ENCODE measurements around the gene G3BP1.

The G3BP1 gene

GRCh38 chr5:151793358-151793757 lies 21.6 kb downstream of the G3BP1 start:
- Histone ChIP-seq H3K36me3 (ENCODE audit: control insufficient read depth in 1 of 2, insufficient read depth in 2 of 2, low read length in 2 of 2) (peaks cover 35 to 92% of the 10 kb centered on the region in 2 donors), H3K9me3 (ENCODE audit: control insufficient read depth in 1 of 2, low read length in 2 of 2) (no peaks in the 10 kb centered on the region), H3K4me3 (ENCODE audit: low read depth in 1 of 2, low read length in 2 of 2) (no peak overlapping the region), H3K4me1 (ENCODE audit: control insufficient read depth in 1 of 2, insufficient read depth in 2 of 2, low read length in 2 of 2) (no peaks in the 10 kb centered on the region), H3K27ac (ENCODE audit: low read depth, low read length) (no peak overlapping the region), H3K27me3 (ENCODE audit: control insufficient read depth in 1 of 2, insufficient read depth in 2 of 2, low read length in 2 of 2) (no peaks in the 10 kb centered on the region), H3K9ac (ENCODE audit: low read depth in 1 of 2, low read length in 2 of 2) (no peak overlapping the region)

DNA sequence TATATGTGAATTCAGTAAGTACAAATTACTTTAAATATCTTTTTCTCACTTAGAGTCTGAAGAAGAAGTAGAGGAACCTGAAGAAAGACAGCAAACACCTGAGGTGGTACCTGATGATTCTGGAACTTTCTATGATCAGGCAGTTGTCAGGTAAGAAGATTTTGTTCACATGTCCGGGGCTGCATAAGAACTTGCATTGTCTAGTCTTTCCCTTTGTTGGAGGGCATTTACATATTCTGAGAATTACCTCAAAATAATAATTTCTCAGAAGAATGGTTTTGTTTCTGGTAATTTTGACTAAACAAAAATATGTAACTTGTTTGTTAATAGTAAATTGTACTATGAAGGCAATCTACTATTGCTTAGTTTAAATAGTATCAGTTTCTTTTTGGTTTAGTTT lies 23.7 kb downstream of the G3BP1 start:
- Histone ChIP-seq H3K9ac (ENCODE audit: low read depth in 1 of 2, low read length in 2 of 2) (no peak overlapping the region), H3K36me3 (ENCODE audit: control insufficient read depth in 1 of 2, insufficient read depth in 2 of 2, low read length in 2 of 2) (peaks cover 38 to 96% of the 10 kb centered on the region in 2 donors), H3K27me3 (ENCODE audit: control insufficient read depth in 1 of 2, insufficient read depth in 2 of 2, low read length in 2 of 2) (no peaks in the 10 kb centered on the region), H3K27ac (ENCODE audit: low read depth, low read length) (no peak overlapping the region), H3K4me3 (ENCODE audit: low read depth in 1 of 2, low read length in 2 of 2) (no peak overlapping the region), H3K4me1 (ENCODE audit: control insufficient read depth in 1 of 2, insufficient read depth in 2 of 2, low read length in 2 of 2) (no peaks in the 10 kb centered on the region), H3K9me3 (ENCODE audit: control insufficient read depth in 1 of 2, low read length in 2 of 2) (no peaks in the 10 kb centered on the region)

DNA sequence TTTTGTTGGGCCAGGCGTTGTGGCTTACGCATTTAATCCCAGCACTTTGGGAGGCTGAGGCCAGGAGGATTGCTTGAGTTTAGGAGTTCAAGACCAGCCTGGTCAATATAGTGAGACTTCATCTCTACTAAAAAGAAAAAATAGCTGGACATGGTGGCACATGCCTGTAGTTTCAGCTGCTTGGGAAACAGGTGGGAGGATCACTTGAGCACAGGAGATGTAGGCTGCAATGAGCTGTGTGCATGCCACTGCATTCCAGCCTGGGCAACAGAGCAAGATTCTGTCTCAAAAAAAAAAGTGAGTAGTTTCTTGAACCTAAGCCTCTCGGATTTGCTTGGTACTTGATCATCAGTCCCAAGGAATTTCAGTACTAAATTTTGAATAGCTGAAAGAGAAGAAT lies 26.9 kb downstream of the G3BP1 start:
- Histone ChIP-seq H3K27ac (ENCODE audit: low read depth, low read length) (no peak overlapping the region), H3K4me3 (ENCODE audit: low read depth in 1 of 2, low read length in 2 of 2) (no peak overlapping the region), H3K9me3 (ENCODE audit: control insufficient read depth in 1 of 2, low read length in 2 of 2) (no peaks in the 10 kb centered on the region), H3K36me3 (ENCODE audit: control insufficient read depth in 1 of 2, insufficient read depth in 2 of 2, low read length in 2 of 2) (peaks cover 38 to 92% of the 10 kb centered on the region in 2 donors), H3K9ac (ENCODE audit: low read depth in 1 of 2, low read length in 2 of 2) (no peak overlapping the region), H3K27me3 (ENCODE audit: control insufficient read depth in 1 of 2, insufficient read depth in 2 of 2, low read length in 2 of 2) (no peaks in the 10 kb centered on the region), H3K4me1 (ENCODE audit: control insufficient read depth in 1 of 2, insufficient read depth in 2 of 2, low read length in 2 of 2) (no peaks in the 10 kb centered on the region)

GRCh38 chr5:151799407-151799806 lies 27.7 kb downstream of the G3BP1 start:
- Histone ChIP-seq H3K27me3 (ENCODE audit: control insufficient read depth in 1 of 2, insufficient read depth in 2 of 2, low read length in 2 of 2) (no peaks in the 10 kb centered on the region), H3K4me1 (ENCODE audit: control insufficient read depth in 1 of 2, insufficient read depth in 2 of 2, low read length in 2 of 2) (no peaks in the 10 kb centered on the region), H3K9ac (ENCODE audit: low read depth in 1 of 2, low read length in 2 of 2) (no peak overlapping the region), H3K9me3 (ENCODE audit: control insufficient read depth in 1 of 2, low read length in 2 of 2) (no peaks in the 10 kb centered on the region), H3K4me3 (ENCODE audit: low read depth in 1 of 2, low read length in 2 of 2) (no peak overlapping the region), H3K36me3 (ENCODE audit: control insufficient read depth in 1 of 2, insufficient read depth in 2 of 2, low read length in 2 of 2) (peaks cover 40 to 90% of the 10 kb centered on the region in 2 donors), H3K27ac (ENCODE audit: low read depth, low read length) (no peak overlapping the region)

- H3K27me3 ChIP-seq (ENCODE audit: control insufficient read depth in 1 of 2, insufficient read depth in 2 of 2, low read length in 2 of 2): no peaks in the 10 kb centered on the region
- H3K4me3 ChIP-seq (ENCODE audit: low read depth in 1 of 2, low read length in 2 of 2): no peak overlapping the region
- H3K9ac ChIP-seq (ENCODE audit: low read depth in 1 of 2, low read length in 2 of 2): no peak overlapping the region
- H3K27ac ChIP-seq (ENCODE audit: low read depth, low read length): no peak overlapping the region
- H3K4me1 ChIP-seq (ENCODE audit: control insufficient read depth in 1 of 2, insufficient read depth in 2 of 2, low read length in 2 of 2): no peaks in the 10 kb centered on the region
- peaks cover 35 to 87% of the 10 kb centered on the region in 2 donors for H3K36me3 ChIP-seq (ENCODE audit: control insufficient read depth in 1 of 2, insufficient read depth in 2 of 2, low read length in 2 of 2)
- H3K9me3 ChIP-seq (ENCODE audit: control insufficient read depth in 1 of 2, low read length in 2 of 2): no peaks in the 10 kb centered on the region
Measured at GRCh38 chr5:151800532-151800931, 28.8 kb downstream of the G3BP1 start.

DNA sequence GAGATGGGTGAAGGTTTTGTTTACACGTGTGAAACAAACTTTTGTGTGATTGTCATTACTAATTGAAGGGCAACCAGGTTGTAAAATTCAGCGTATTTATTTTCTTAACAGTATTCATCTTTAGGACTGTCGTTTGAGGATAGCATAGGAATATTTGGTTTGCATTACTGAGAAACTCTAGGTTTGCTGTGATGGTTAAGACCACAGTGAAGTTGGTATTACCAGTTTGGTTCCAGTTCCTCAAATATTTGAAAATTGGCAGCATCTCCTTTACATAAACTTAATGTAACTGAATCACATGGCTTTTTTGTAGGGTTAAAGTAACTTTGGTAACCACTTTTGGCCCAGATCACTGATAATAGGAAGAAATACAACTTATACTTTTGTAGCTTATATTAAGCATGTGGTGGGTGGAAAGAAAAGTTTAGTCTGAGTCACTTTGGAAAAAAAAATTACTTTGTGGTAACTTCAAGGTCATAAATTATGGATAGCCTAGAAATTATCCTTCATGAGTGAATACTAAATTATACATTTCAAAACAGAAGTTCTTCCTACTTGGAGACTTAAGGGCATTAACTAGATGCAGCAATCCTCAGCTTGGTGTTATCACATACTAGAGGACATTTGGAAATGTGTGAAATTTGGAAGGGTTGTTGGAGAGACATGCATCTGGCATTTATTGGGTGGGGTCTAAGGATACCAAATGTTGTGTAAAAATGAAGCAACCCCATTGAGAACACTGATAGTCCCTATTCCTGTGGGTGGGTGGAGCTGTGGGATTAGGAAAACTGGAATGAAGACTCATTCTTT lies 33.9 kb downstream of the G3BP1 start:
- H3K9me3 ChIP-seq (ENCODE audit: control insufficient read depth in 1 of 2, low read length in 2 of 2): no peaks in the 10 kb centered on the region

DNA sequence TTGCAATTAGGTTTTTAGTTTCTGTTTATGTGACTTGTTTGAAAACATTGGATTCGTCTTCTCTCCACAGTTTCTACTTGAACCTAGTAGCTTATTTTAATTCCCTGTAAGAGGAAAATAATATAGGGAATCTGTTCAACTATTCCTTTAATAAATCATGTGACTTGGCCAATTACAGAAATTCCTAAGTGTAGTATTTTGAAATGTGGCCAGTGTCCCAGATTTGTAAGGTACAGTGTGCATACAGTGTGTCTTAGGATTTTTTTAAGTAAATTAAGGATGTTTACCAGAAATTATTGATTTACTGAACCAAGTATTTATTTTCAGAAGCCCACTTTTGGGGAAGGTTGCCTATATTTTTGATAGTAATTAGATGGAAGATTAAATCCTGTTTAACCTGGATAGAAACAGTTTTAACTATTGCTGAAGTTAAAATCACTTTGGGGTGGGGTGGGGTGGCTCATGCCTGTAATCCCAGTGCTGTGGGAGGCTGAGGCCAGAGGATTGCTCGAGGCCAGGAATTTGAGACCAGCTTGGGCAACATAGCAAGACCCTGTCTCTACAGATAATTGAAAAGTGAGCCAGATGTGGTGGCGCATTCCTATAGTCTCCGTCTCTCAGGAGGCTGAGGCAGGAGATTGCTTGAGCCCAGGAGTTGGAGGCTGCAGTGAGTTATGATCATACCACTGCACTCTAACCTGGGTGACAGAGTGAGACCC lies 36.9 kb downstream of the G3BP1 start:
- Histone ChIP-seq H3K4me1 (ENCODE audit: control insufficient read depth in 1 of 2, insufficient read depth in 2 of 2, low read length in 2 of 2) (no peaks in the 10 kb centered on the region), H3K27ac (ENCODE audit: low read depth, low read length) (no peak overlapping the region), H3K9me3 (ENCODE audit: control insufficient read depth in 1 of 2, low read length in 2 of 2) (no peaks in the 10 kb centered on the region), H3K36me3 (ENCODE audit: control insufficient read depth in 1 of 2, insufficient read depth in 2 of 2, low read length in 2 of 2) (peaks cover 28 to 65% of the 10 kb centered on the region in 2 donors), H3K4me3 (ENCODE audit: low read depth in 1 of 2, low read length in 2 of 2) (no peak overlapping the region), H3K27me3 (ENCODE audit: control insufficient read depth in 1 of 2, insufficient read depth in 2 of 2, low read length in 2 of 2) (no peaks in the 10 kb centered on the region), H3K9ac (ENCODE audit: low read depth in 1 of 2, low read length in 2 of 2) (no peak overlapping the region)

More for the DNA sequence above, 33.9 kb downstream of the G3BP1 start:
- Histone ChIP-seq H3K4me3 (ENCODE audit: low read depth in 1 of 2, low read length in 2 of 2) (no peak overlapping the region), H3K36me3 (ENCODE audit: control insufficient read depth in 1 of 2, insufficient read depth in 2 of 2, low read length in 2 of 2) (peaks cover 26 to 65% of the 10 kb centered on the region in 2 donors), H3K9ac (ENCODE audit: low read depth in 1 of 2, low read length in 2 of 2) (no peak overlapping the region), H3K27me3 (ENCODE audit: control insufficient read depth in 1 of 2, insufficient read depth in 2 of 2, low read length in 2 of 2) (no peaks in the 10 kb centered on the region), H3K27ac (ENCODE audit: low read depth, low read length) (no peak overlapping the region), H3K4me1 (ENCODE audit: control insufficient read depth in 1 of 2, insufficient read depth in 2 of 2, low read length in 2 of 2) (no peaks in the 10 kb centered on the region)

GRCh38 chr5:151810449-151810848 lies 38.7 kb downstream of the G3BP1 start:
- Histone ChIP-seq H3K4me1 (ENCODE audit: control insufficient read depth in 1 of 2, insufficient read depth in 2 of 2, low read length in 2 of 2) (no peaks in the 10 kb centered on the region), H3K9me3 (ENCODE audit: control insufficient read depth in 1 of 2, low read length in 2 of 2) (no peaks in the 10 kb centered on the region), H3K36me3 (ENCODE audit: control insufficient read depth in 1 of 2, insufficient read depth in 2 of 2, low read length in 2 of 2) (peaks cover 24 to 53% of the 10 kb centered on the region in 2 donors), H3K4me3 (ENCODE audit: low read depth in 1 of 2, low read length in 2 of 2) (no peak overlapping the region), H3K27me3 (ENCODE audit: control insufficient read depth in 1 of 2, insufficient read depth in 2 of 2, low read length in 2 of 2) (no peaks in the 10 kb centered on the region), H3K9ac (ENCODE audit: low read depth in 1 of 2, low read length in 2 of 2) (no peak overlapping the region), H3K27ac (ENCODE audit: low read depth, low read length) (no peak overlapping the region)

DNA sequence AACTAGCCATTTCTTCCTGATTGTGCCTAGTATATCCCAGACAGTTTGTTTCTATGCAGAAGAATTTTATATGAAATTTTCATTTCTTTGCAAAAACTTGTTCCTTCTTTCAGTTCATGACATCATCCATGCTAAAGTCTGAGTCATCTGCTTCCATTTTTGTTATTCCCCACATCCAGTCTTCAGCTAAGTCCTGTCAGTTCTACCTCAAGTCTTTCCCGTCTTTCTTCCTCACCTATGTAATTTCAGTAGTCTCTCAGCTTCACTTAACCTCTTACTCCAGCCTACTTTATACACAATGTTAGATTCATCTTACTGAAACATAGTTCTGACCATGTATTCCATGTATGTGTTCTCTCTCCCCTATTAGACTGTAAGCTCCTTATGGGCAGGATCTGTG lies 39.1 kb downstream of the G3BP1 start:
- H3K27ac ChIP-seq (ENCODE audit: low read depth, low read length): no peak overlapping the region
- H3K36me3 ChIP-seq (ENCODE audit: control insufficient read depth in 1 of 2, insufficient read depth in 2 of 2, low read length in 2 of 2): peaks cover 24 to 49% of the 10 kb centered on the region in 2 donors
- no peaks in the 10 kb centered on the region for H3K4me1 ChIP-seq (ENCODE audit: control insufficient read depth in 1 of 2, insufficient read depth in 2 of 2, low read length in 2 of 2)
- no peak overlapping the region for H3K9ac ChIP-seq (ENCODE audit: low read depth in 1 of 2, low read length in 2 of 2)
- H3K4me3 ChIP-seq (ENCODE audit: low read depth in 1 of 2, low read length in 2 of 2): no peak overlapping the region
- no peaks in the 10 kb centered on the region for H3K9me3 ChIP-seq (ENCODE audit: control insufficient read depth in 1 of 2, low read length in 2 of 2)
- H3K27me3 ChIP-seq (ENCODE audit: control insufficient read depth in 1 of 2, insufficient read depth in 2 of 2, low read length in 2 of 2): no peaks in the 10 kb centered on the region

GRCh38 chr5:151811593-151812321 lies 40.0 kb downstream of the G3BP1 start:
- Histone ChIP-seq H3K4me1 (ENCODE audit: control insufficient read depth in 1 of 2, insufficient read depth in 2 of 2, low read length in 2 of 2) (no peaks in the 10 kb centered on the region), H3K4me3 (ENCODE audit: low read depth in 1 of 2, low read length in 2 of 2) (no peak overlapping the region), H3K27me3 (ENCODE audit: control insufficient read depth in 1 of 2, insufficient read depth in 2 of 2, low read length in 2 of 2) (no peaks in the 10 kb centered on the region), H3K9ac (ENCODE audit: low read depth in 1 of 2, low read length in 2 of 2) (no peak overlapping the region), H3K36me3 (ENCODE audit: control insufficient read depth in 1 of 2, insufficient read depth in 2 of 2, low read length in 2 of 2) (peaks cover 24 to 40% of the 10 kb centered on the region in 2 donors), H3K27ac (ENCODE audit: low read depth, low read length) (no peak overlapping the region), H3K9me3 (ENCODE audit: control insufficient read depth in 1 of 2, low read length in 2 of 2) (no peaks in the 10 kb centered on the region)

Data from duodenal mucosa (tissue), 2 donors.